OCI-LY1 (cell line): ENCODE data around the gene RAB7A.

Source experiments
- CTCF ChIP-seq: fragments of 200-600 bp; sonication (generic), shearing (Covaris generic); IDR thresholded peaks from 2 replicates; pipeline ENCODE4 v1.5.1; 2017; ENCODE audit warnings: mild to moderate bottlenecking, antibody characterized with exemption, low read length, moderate library complexity, mixed read lengths
- EZH2 ChIP-seq: fragments of 200-600 bp; sonication (generic), shearing (Covaris generic); IDR thresholded peaks from 2 replicates; pipeline ENCODE4 v1.8.0; 2017; ENCODE audit warnings: borderline replicate concordance, mixed run types, mild to moderate bottlenecking, antibody characterized with exemption, low read length, moderate library complexity, mixed read lengths

GRCh38 chr3:128684986-128685726 lies 40.8 kb upstream of the RAB7A start:
- TF ChIP-seq CTCF (no peak), EZH2 (no peak)
